Kidney (tissue), 14 donors: ENCODE data around the gene STK11. TPM values are rescaled to one million over a fixed set of nuclear protein-coding genes. Genes with fewer than 3 reads are reported as not detected.

Experiments
- DNase-seq, 5 donors: peaks; one replicate each; pipeline ENCODE4 v3.0.0-alpha.2; 2013 to 2020
- FAIRE-seq: peaks from 2 replicates; lab custom pipeline; 2012; peaks lifted over from hg19 to GRCh38; lab: Jason Lieb, UNC
- H3K27ac ChIP-seq, 2 donors: one replicate each; pipeline ENCODE4 v1.7.0; 2013; ENCODE audit warnings: low read depth in 2 of 2, low read length in 2 of 2, inconsistent platforms in 1 of 2
- H3K27me3 ChIP-seq: one replicate; pipeline ENCODE4 v1.7.1; 2013; ENCODE audit warnings: low read length, inconsistent platforms; ENCODE audit not compliant: control insufficient read depth, insufficient read depth
- H3K36me3 ChIP-seq, 3 donors: one replicate each; pipeline versions ENCODE4 v1.7.0 to v1.7.1; 2013; ENCODE audit warnings: low read length in 3 of 3, control low read depth in 1 of 3, inconsistent platforms in 1 of 3; ENCODE audit not compliant: insufficient read depth in 3 of 3, control insufficient read depth in 2 of 3
- H3K4me1 ChIP-seq, 3 donors: one replicate each; pipeline versions ENCODE4 v1.7.0 to v1.7.1; 2013; ENCODE audit warnings: low read length in 3 of 3, inconsistent platforms in 1 of 3, low read depth in 1 of 3; ENCODE audit not compliant: control insufficient read depth in 2 of 3, insufficient read depth in 2 of 3
- H3K4me3 ChIP-seq, 3 donors: one replicate each; pipeline versions ENCODE4 v1.7.0 to v1.8.1; 2013; ENCODE audit warnings: low read length in 3 of 3, control low read depth in 1 of 3, inconsistent platforms in 1 of 3
- H3K9ac ChIP-seq, 3 donors: one replicate each; pipeline versions ENCODE4 v1.7.0 to v1.7.1; 2013; ENCODE audit warnings: low read length in 3 of 3, control low read depth in 1 of 3, inconsistent platforms in 1 of 3
- H3K9me3 ChIP-seq, 3 donors: one replicate each; pipeline versions ENCODE4 v1.7.0 to v1.7.1; 2013; ENCODE audit warnings: low read length in 3 of 3, control low read depth in 1 of 3, inconsistent platforms in 1 of 3; ENCODE audit not compliant: control insufficient read depth in 2 of 3, insufficient read depth in 1 of 3
- CTCF ChIP-seq: IDR thresholded peaks from 3 replicates; pipeline ENCODE4 v1.5.1; 2012; ENCODE audit warnings: mild to moderate bottlenecking, moderate library complexity, borderline replicate concordance; ENCODE audit not compliant: insufficient read depth; ENCODE audit errors: extremely low read depth
- intact Hi-C: fragments of 100-400 bp; cut with DNase I; formaldehyde crosslinking; loops from one replicate; pipeline ENCODE4 v1.11.1; 2022
- polyA plus RNA-seq: library from polyadenylated mRNA; stranded (reverse); fragments of 350-450 nt; fragmentation: Illumina TruSeq; extraction: RNeasy Lipid Tissue Mini Kit (QIAGEN cat#74804); gene quantifications from one replicate; pipeline ENCODE4 v1.2.3, GENCODE V29; 2014; ENCODE audit warnings: low read depth, low replicate concordance; ENCODE audit not compliant: insufficient read depth
- total RNA-seq: library from RNA; stranded (reverse); fragmentation: NEBNext Ultra II Directional; extraction: Animal tissue kit (Norgen Biotek cat#: 25700); gene quantifications from one replicate; pipeline ENCODE4 v1.2.1, GENCODE V29; 2021
- donor health status: control.
- donor health status: control.
- donor health status: control.
- donor health status: control.
- donor health status: control.
- donor health status: DM: yes; HTN: yes; CAD: no.
- donor health status: Normal renal cell carcinoma (clear cell type).

The STK11 gene
- total and polyA plus RNA-seq, 2 donors from 2014 or later = 40.7 to 57.7 TPM

DNA sequence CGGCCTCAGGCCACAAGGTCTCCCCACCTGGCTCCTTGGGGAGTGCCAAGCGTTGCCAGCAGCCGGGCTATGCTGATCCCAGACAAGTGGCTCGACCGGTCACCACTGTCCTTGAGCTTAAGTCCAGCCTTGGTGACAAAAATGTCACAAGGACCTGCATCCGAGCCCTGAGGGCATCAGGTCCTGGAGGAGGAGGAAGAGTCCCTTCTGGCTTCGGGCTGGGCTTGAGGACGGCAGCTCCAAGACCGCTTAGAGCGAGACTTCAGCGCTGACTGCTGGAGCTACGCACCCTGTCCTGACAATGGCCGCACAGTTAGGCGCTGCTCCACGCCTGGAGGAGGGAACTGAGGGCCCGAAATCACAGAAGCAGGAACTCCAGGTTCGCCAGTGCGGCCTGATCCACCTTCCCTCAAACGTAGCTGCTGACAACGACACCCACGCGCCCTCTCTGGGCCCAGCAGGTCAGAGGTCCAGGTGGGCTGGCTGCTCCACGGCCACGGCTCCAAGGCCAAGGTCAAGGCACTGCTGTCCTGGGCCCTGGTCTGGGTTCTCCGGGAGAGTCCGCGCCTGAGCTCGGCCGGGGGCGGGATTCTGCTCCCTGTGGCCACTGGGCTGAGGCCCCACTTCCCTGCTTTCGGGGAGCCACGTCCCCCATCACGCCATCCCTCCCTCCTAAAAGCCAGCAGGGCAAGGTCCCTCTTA lies 38.6 kb upstream of the STK11 start:
- no peak overlapping the region for H3K4me3 ChIP-seq
- peak in 2 of 5 donors; percentile 61 to 73 for DNase-seq
- peak overlapping the region; percentile 60 to 71 for H3K27ac ChIP-seq

DNA sequence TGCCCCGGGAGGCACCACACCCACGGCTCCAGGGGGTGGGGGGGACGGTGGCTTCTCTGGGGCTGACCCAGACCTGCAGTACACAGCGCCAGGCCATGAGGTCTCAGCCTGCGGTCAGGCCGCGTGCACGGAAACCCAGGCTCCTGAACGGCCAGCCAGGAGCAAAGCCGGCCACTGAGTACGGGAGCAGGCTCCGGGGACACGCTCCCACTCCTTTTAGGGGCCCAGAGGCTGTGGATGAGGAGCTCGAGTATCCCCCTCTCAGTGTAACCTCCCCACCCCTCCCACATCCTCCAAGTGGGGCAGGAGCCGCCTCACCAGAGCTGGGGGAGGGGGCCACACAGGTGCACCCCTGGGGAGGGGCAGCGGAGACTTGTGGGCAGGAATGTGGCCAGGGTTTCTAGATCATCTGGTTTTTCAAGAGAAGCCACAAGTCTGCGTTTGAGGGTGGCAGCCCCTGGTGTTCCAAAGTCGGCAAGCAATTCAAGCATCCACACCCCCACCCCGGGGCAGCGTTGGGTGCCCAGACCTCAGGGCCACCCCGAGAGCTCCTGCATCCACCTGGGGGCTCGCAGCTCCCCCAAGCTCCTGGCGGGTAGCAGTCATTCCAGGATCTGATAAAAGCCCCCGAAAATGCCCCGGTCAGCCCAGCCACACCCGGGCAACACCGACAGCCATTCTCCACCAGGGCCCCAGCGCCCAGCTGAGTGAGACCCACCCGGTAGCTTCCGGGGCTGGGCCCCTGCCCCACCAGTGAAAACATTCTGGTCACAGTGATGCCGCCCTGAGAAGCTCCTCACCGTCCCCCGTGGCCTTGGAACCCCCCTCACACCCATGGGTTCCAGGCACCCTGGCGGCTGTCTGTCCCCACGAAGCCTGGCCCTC lies 37.6 kb upstream of the STK11 start:
- DNase-seq (peak; percentile 53 to 75 (median 66)), FAIRE-seq (no peak)
- TF ChIP-seq CTCF = no peak
- Histone ChIP-seq H3K4me3 (no peak overlapping the region), H3K4me1 (peaks cover 7 to 57% (median 34%) of the 10 kb centered on the region in 3 donors), H3K27ac (peak overlapping the region; percentile 74 to 87), H3K36me3 (peaks cover 0 to 3% (median 0%) of the 10 kb centered on the region in 3 donors), H3K9me3 (peaks cover 0 to 2% (median 0%) of the 10 kb centered on the region in 3 donors), H3K9ac (peak overlapping the region in 1 of 3 donors; percentile 46), H3K27me3 (no peaks in the 10 kb centered on the region)
- intact Hi-C loops = no loop called here

More for the DNA sequence above, 38.6 kb upstream of the STK11 start:
- Histone ChIP-seq H3K9ac (peak overlapping the region in 1 of 3 donors; percentile 8), H3K4me1 (peaks cover 7 to 56% (median 33%) of the 10 kb centered on the region in 3 donors), H3K36me3 (peaks cover 0 to 3% (median 0%) of the 10 kb centered on the region in 3 donors), H3K9me3 (peaks cover 0 to 2% (median 0%) of the 10 kb centered on the region in 3 donors), H3K27me3 (no peaks in the 10 kb centered on the region)
- no peak for TF ChIP-seq CTCF
- intact Hi-C loops = no loop called here
- no peak for FAIRE-seq

- DNase-seq (peak; percentile 55 to 85 (median 73)), FAIRE-seq (no peak)
- no peaks in the 10 kb centered on the region for H3K27me3 ChIP-seq
- H3K9me3 ChIP-seq = peaks cover 0 to 2% (median 0%) of the 10 kb centered on the region in 3 donors
- H3K36me3 ChIP-seq = peaks cover 0 to 3% (median 0%) of the 10 kb centered on the region in 3 donors
- TF ChIP-seq CTCF = no peak
- peak overlapping the region in 1 of 3 donors; percentile 55 for H3K9ac ChIP-seq
- peak overlapping the region; percentile 74 to 87 for H3K27ac ChIP-seq
- peak overlapping the region in 1 of 3 donors; percentile 39 for H3K4me3 ChIP-seq
- H3K4me1 ChIP-seq = peaks cover 7 to 58% (median 34%) of the 10 kb centered on the region in 3 donors
- intact Hi-C loops = no loop called here
Measured at GRCh38 chr19:1168572-1169410, 36.8 kb upstream of the STK11 start.
